Omental fat pad (tissue), 4 donors: ENCODE results near the gene NUP42. TPM values are rescaled to one million over a fixed set of nuclear protein-coding genes. Genes with fewer than 3 reads are reported as not detected.
"Not testable (repeated sequence)": the region's sequence is repeated elsewhere in the genome, so short reads cannot be mapped to it uniquely, and the experiment has no call there.

Experiments used
- ATAC-seq: fragments of 150-250 bp; one replicate; pipeline ENCODE4 v1.9.1; 2016; ENCODE audit warnings: mild to moderate bottlenecking, moderate library complexity; ENCODE audit not compliant: low FRiP score
- DNase-seq: peaks from one replicate; pipeline ENCODE4 v3.0.0-alpha.2; 2019; ENCODE audit warnings: low spot score
- total RNA-seq, 4 donors: library from RNA; depleted of rRNA; stranded (reverse); fragments of >200 nt; gene quantifications; one replicate each; pipeline ENCODE4 v1.1.0, GENCODE V29; 2016
- TF ChIP-seq, protein P1 (sequence below), 3 donors: fragments of 450-650 bp; IDR thresholded peaks; one replicate each; pipeline ENCODE4 v1.5.1; 2016 to 2017; ENCODE audit warnings: antibody characterized with exemption in 3 of 3, mild to moderate bottlenecking in 3 of 3, moderate library complexity in 2 of 3

Gene NUP42
- total RNA-seq, 4 donors from 2014 or later = 16.3 to 37.3 (median 27.0) TPM

DNA sequence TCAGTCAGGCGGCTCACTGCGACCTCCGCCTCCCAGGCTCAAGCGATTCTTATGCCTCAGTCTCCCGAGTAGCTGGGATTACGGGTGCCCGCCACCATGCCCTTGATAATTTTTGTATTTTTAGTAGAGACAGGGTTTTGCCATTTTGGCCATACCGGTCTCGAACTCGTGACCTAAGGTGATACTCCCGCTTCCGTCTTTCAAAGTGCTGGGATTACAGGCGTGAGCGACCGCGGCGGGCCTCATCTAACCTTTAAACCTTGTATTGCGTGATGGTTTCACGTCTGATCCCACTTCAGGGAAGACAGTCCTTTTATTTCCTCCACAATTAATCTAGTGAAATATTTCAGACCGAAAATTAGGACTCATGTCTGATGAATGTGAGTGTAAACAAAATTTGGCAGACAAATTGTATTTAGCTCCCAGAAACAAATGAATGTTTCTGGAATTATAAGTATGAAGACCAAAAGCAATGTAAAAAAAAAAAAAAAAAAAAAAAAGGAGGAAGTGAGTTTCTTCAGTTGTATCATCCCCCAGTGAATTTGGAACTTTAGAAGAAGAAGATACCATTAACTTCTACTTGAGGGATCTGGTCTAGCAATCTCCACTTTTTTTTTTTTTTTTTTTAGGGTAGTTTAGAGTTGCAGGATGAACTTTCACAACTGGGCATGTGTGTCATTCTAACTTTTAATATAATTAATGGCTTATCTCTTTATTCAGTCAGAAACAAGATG lies 1.6 kb downstream of the NUP42 start:
- no peak for DNase-seq
- TF ChIP-seq, protein P1, sequence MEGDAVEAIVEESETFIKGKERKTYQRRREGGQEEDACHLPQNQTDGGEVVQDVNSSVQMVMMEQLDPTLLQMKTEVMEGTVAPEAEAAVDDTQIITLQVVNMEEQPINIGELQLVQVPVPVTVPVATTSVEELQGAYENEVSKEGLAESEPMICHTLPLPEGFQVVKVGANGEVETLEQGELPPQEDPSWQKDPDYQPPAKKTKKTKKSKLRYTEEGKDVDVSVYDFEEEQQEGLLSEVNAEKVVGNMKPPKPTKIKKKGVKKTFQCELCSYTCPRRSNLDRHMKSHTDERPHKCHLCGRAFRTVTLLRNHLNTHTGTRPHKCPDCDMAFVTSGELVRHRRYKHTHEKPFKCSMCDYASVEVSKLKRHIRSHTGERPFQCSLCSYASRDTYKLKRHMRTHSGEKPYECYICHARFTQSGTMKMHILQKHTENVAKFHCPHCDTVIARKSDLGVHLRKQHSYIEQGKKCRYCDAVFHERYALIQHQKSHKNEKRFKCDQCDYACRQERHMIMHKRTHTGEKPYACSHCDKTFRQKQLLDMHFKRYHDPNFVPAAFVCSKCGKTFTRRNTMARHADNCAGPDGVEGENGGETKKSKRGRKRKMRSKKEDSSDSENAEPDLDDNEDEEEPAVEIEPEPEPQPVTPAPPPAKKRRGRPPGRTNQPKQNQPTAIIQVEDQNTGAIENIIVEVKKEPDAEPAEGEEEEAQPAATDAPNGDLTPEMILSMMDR (IDR thresholded peaks at IDR 0.05) = no peak
- ATAC-seq = no peak

DNA sequence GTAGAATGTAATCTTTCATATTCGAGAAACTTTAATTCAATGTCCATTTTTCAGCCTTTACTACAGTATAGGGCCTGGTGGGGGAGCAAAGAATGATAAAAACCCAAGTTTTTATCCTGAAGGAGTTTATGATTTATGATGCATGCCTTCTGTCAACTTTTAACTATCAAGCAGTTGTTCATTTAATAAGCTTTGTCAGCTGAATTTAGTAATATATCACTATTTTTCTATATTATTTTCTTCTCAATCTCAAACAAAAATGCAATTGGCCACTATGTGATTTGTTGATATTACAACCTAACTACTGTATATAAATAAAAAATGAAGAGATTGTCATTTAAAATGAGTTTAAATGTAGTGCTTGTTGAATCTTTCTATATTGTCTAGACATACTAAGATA lies 2.4 kb downstream of the NUP42 start:
- TF ChIP-seq, protein P1 (IDR thresholded peaks at IDR 0.05) = no peak
- DNase-seq = no peak
- no peak for ATAC-seq

DNA sequence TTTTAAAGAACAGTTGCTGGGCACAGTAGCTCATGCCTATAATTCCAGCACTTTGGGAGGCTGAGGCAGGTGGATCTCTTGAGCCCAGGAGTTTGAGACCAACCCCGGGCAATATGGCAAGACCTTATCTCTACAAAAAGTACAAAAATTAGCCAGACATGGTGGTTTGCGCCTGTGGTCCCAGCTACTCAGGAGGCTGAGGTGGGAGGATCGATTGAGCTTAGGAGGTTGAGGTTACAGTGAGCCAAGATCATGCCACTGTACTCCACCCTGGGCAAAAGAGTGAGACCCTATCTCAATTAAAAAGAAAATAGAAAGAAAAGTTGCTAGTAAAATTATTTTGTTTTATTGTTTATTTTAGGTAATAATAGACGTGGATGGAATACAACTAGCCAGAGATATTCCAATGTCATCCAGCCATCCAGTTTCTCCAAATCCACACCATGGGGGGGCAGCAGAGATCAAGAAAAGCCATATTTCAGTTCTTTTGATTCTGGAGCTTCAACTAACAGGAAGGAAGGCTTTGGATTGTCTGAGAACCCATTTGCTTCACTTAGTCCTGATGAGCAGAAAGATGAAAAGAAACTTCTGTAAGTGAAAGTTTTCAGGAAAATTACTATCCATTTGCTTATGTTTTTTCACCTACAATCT lies 3.0 kb downstream of the NUP42 start:
- DNase-seq (no peak), ATAC-seq (no peak)
- TF ChIP-seq, protein P1 (IDR thresholded peaks at IDR 0.05) = no peak

DNA sequence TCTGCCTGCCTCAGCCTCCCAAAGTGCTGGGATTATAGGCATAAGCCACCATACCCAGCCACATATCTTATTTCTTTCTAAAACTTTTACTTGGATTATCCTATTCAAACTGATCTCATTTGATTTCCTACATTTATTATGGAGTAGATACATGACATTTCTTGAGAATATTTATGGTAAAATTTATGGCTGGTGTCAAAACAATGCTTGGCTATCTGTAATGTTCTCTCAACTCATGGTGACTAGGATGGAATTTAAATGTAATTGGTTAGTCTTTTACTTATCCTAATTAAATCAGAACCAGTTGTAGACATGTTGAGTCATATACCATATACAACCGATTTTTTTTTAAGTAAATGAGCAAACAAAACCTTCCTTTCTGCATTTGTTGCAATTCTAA lies 4.1 kb downstream of the NUP42 start:
- DNase-seq = no peak
- TF ChIP-seq, protein P1 (IDR thresholded peaks at IDR 0.05) = no peak
- ATAC-seq = no peak

DNA sequence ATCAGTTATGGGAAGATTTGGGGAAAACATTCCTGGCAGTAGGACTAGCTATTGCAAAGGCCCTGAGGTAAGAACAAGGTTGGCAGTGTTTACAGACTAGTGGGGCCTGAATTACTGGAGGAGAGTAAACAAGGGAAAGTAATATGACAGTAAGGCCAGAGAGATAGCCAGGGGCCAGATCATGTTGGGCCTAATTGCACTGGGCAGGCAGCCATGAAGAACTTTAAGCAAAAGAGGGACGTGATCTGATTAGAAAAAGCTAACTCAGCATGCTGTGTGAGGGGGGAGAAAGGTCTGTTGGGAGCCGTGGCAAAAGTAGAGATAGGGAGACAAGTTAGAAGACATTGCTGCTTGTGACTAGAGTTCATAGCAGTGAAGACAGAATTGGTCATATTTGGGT lies 9.2 kb downstream of the NUP42 start:
- TF ChIP-seq, protein P1 (IDR thresholded peaks at IDR 0.05) = no peak
- no peak for ATAC-seq
- no peak for DNase-seq

DNA sequence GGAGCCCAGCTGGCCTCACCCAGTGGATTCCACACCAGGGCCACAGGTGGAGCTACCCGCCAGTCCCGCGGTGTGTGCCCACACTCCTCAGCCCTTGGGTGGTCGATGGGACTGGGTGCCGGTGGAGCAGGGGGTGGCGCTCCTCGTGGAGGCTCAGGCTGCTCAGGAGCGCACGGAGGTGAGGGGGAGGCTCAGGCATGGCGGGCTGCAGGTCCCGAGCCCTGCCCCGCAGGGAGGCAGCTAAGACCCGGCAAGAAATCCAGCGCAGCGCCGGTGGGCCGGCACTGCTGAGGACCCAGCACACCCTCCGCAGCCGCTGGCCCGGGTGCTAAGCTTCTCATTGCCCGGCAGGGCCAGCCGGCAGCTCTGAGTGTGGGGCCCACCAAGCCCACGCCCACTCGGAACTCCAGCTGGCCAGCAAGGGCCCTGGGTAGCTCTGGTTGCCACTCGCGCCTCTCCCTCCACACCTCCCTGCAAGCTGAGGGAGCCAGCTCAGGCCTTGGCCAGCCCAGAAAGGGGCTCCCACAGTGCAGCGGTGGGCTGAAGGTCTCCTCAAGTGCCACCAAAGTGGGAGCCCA lies 11.9 kb downstream of the NUP42 start:
- not testable (repeated sequence) for ATAC-seq, DNase-seq

DNA sequence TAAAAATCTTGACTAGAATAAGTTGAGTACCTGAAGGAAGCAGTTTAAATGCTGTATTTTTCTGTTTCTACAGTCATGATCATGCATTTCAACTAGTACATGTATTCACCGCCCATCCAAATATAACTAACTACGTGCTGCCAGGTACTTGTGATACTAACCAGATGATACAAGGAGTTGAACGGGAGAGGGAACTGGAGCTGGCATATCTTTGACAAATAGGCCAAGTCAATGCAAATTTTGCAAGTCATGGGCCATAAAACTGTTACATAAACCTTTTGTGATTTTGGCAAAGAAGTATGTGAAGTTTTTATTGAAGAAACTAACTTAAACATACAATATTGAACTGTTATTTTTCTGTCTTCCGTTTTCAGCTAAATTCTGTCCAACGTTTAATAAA lies 14.5 kb downstream of the NUP42 start:
- TF ChIP-seq, protein P1 (IDR thresholded peaks at IDR 0.05) = no peak
- DNase-seq = no peak
- ATAC-seq = no peak

DNA sequence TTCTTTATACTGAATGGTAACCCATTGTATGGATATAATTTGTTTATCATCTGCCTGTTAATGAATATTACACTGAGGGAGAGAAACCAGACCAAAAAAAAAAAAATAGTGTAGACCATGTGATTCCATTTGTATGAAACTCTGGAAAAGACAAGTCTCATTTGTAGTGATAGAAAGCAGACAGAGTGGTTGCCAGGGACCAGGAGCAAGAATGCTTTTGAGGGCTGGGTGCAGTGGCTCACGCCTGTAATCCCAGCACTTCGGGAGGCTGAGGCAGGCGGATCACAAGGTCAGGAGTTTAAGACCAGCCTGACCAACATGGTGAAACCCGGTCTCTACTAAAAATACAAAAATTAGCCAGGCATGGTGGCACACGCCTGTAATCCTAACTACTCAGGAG lies 15.9 kb downstream of the NUP42 start:
- not testable (repeated sequence) for ATAC-seq, DNase-seq
